HAP-1 (cell line): ENCODE measurements around the gene FBN2.
A peak's percentile ranks its signal among the peaks of the same experiment; 100 is the strongest.

Experiments used
- DNase-seq, 2 experiments: peaks; one replicate each; pipeline ENCODE4 v3.0.0-alpha.2; 2016 to 2020; ENCODE audit warnings: low spot score in 2 of 2
- H3K27me3 ChIP-seq: fragments of 250-450 bp; sonication (Bioruptor Pico); 2 replicates; pipeline ENCODE4 v1.5.1; 2020; ENCODE audit warnings: low read depth, mild to moderate bottlenecking, moderate library complexity
- H3K36me3 ChIP-seq: fragments of 250-450 bp; sonication (Bioruptor Pico); replicated peaks from 2 replicates; pipeline ENCODE4 v1.5.1; 2020; ENCODE audit warnings: mild to moderate bottlenecking
- H3K4me1 ChIP-seq: fragments of 250-450 bp; sonication (Bioruptor Pico); 2 replicates; pipeline ENCODE4 v1.5.1; 2020; ENCODE audit warnings: mild to moderate bottlenecking
- H3K4me3 ChIP-seq: fragments of 250-450 bp; sonication (Bioruptor Pico); 2 replicates; pipeline ENCODE4 v1.5.1; 2020; ENCODE audit warnings: mild to moderate bottlenecking, moderate library complexity
- H3K9me3 ChIP-seq: fragments of 250-450 bp; sonication (Bioruptor Pico); 2 replicates; pipeline ENCODE4 v1.5.1; 2020; ENCODE audit warnings: mild to moderate bottlenecking, moderate library complexity
- in situ Hi-C: fragments of 300-500 bp; cut with MboI; formaldehyde crosslinking; loops from 3 replicates; pipeline ENCODE4 v1.14.3; 2020; ENCODE audit warnings: low sequenced_read_pairs, inconsistent platforms, mixed read lengths

Gene FBN2

GRCh38 chr5:128395073-128395472 lies 143.0 kb downstream of the FBN2 start:
- Histone ChIP-seq H3K27me3 (no peaks in the 10 kb centered on the region), H3K36me3 (peaks cover 3% of the 10 kb centered on the region; the same call in 1 of the 2 replicates)
- in situ Hi-C loops = no loop called here

GRCh38 chr5:128384068-128384467 lies 154.0 kb downstream of the FBN2 start:
- Histone ChIP-seq H3K27me3 (no peaks in the 10 kb centered on the region), H3K4me3 (no peak overlapping the region), H3K36me3 (no peaks in the 10 kb centered on the region), H3K9me3 (no peaks in the 10 kb centered on the region), H3K4me1 (no peaks in the 10 kb centered on the region)
- DNase-seq = no peak
- in situ Hi-C loops = no loop called here

More at GRCh38 chr5:128395073-128395472, 143.0 kb downstream of the FBN2 start:
- Histone ChIP-seq H3K9me3 (no peaks in the 10 kb centered on the region), H3K4me1 (no peaks in the 10 kb centered on the region), H3K4me3 (no peak overlapping the region)
- DNase-seq = no peak

GRCh38 chr5:128380337-128380736 lies 157.7 kb downstream of the FBN2 start:
- Histone ChIP-seq H3K4me1 (no peaks in the 10 kb centered on the region), H3K36me3 (no peaks in the 10 kb centered on the region), H3K27me3 (no peaks in the 10 kb centered on the region), H3K9me3 (no peaks in the 10 kb centered on the region), H3K4me3 (no peak overlapping the region)
- in situ Hi-C loops = no loop called here
- no peak for DNase-seq

- H3K27me3 ChIP-seq = no peaks in the 10 kb centered on the region
- peaks cover 4% of the 10 kb centered on the region; the same call in 1 of the 2 replicates for H3K36me3 ChIP-seq
- H3K4me3 ChIP-seq = no peak overlapping the region
- no peak for DNase-seq
- H3K9me3 ChIP-seq = no peaks in the 10 kb centered on the region
- in situ Hi-C loops = no loop called here
- H3K4me1 ChIP-seq = no peaks in the 10 kb centered on the region
These were observed 159.4 kb downstream of the FBN2 start for GRCh38 chr5:128378632-128379031.

- H3K27me3 ChIP-seq = no peaks in the 10 kb centered on the region
- H3K36me3 ChIP-seq = peaks cover 5% of the 10 kb centered on the region; the same call in 1 of the 2 replicates
- DNase-seq = no peak
- no peak overlapping the region for H3K4me3 ChIP-seq
- no peaks in the 10 kb centered on the region for H3K9me3 ChIP-seq
- in situ Hi-C loops = no loop called here
- no peaks in the 10 kb centered on the region for H3K4me1 ChIP-seq
These were observed 159.8 kb downstream of the FBN2 start for GRCh38 chr5:128378196-128378595.

- no peaks in the 10 kb centered on the region for H3K27me3 ChIP-seq
- no peaks in the 10 kb centered on the region for H3K9me3 ChIP-seq
- H3K4me1 ChIP-seq = no peaks in the 10 kb centered on the region
- H3K36me3 ChIP-seq = peaks cover 8% of the 10 kb centered on the region; the same call in 1 of the 2 replicates
- DNase-seq = no peak
- in situ Hi-C loops = no loop called here
- H3K4me3 ChIP-seq = no peak overlapping the region
These were observed 161.5 kb downstream of the FBN2 start for GRCh38 chr5:128376577-128376976.

GRCh38 chr5:128366147-128366546 lies 171.9 kb downstream of the FBN2 start:
- Histone ChIP-seq H3K4me1 (no peaks in the 10 kb centered on the region), H3K9me3 (no peaks in the 10 kb centered on the region)
- in situ Hi-C loops = no loop called here

GRCh38 chr5:128362370-128362769 lies 175.7 kb downstream of the FBN2 start:
- no peak for DNase-seq
- Histone ChIP-seq H3K9me3 (no peaks in the 10 kb centered on the region), H3K4me3 (no peak overlapping the region), H3K36me3 (peaks cover 4% of the 10 kb centered on the region), H3K27me3 (no peaks in the 10 kb centered on the region), H3K4me1 (no peaks in the 10 kb centered on the region)
- in situ Hi-C loops = no loop called here

More at GRCh38 chr5:128366147-128366546, 171.9 kb downstream of the FBN2 start:
- Histone ChIP-seq H3K27me3 (no peaks in the 10 kb centered on the region), H3K36me3 (peaks cover 10% of the 10 kb centered on the region), H3K4me3 (no peak overlapping the region)
- no peak for DNase-seq

- DNase-seq = no peak
- Histone ChIP-seq H3K4me1 (no peaks in the 10 kb centered on the region), H3K9me3 (no peaks in the 10 kb centered on the region), H3K27me3 (no peaks in the 10 kb centered on the region), H3K36me3 (peaks cover 11% of the 10 kb centered on the region), H3K4me3 (no peak overlapping the region)
- in situ Hi-C loops = no loop called here
These were observed 179.2 kb downstream of the FBN2 start for GRCh38 chr5:128358826-128359225.

- in situ Hi-C loops = no loop called here
These were observed 180.8 kb downstream of the FBN2 start for GRCh38 chr5:128357226-128357625.

GRCh38 chr5:128355961-128356360 lies 182.1 kb downstream of the FBN2 start:
- in situ Hi-C loops = no loop called here
- no peak for DNase-seq
- Histone ChIP-seq H3K4me1 (no peaks in the 10 kb centered on the region), H3K27me3 (no peaks in the 10 kb centered on the region), H3K9me3 (no peaks in the 10 kb centered on the region), H3K4me3 (no peak overlapping the region), H3K36me3 (peaks cover 11% of the 10 kb centered on the region)

More at GRCh38 chr5:128357226-128357625, 180.8 kb downstream of the FBN2 start:
- Histone ChIP-seq H3K9me3 (no peaks in the 10 kb centered on the region), H3K27me3 (no peaks in the 10 kb centered on the region), H3K4me3 (no peak overlapping the region), H3K4me1 (no peaks in the 10 kb centered on the region), H3K36me3 (peaks cover 11% of the 10 kb centered on the region)
- no peak for DNase-seq

GRCh38 chr5:128353441-128354107 lies 184.5 kb downstream of the FBN2 start:
- in situ Hi-C loops = no loop called here
- H3K4me1 ChIP-seq = no peaks in the 10 kb centered on the region
- DNase-seq = no peak
- no peaks in the 10 kb centered on the region for H3K9me3 ChIP-seq
- H3K27me3 ChIP-seq = no peaks in the 10 kb centered on the region
- H3K4me3 ChIP-seq = no peak overlapping the region
- peaks cover 19% of the 10 kb centered on the region for H3K36me3 ChIP-seq

GRCh38 chr5:128350705-128351104 lies 187.3 kb downstream of the FBN2 start:
- Histone ChIP-seq H3K4me3 (no peak overlapping the region), H3K4me1 (no peaks in the 10 kb centered on the region), H3K27me3 (no peaks in the 10 kb centered on the region), H3K36me3 (peaks cover 7% of the 10 kb centered on the region; the same call in 1 of the 2 replicates), H3K9me3 (no peaks in the 10 kb centered on the region)
- DNase-seq = no peak
- in situ Hi-C loops = no loop called here

GRCh38 chr5:128349044-128349858 lies 188.8 kb downstream of the FBN2 start:
- H3K27me3 ChIP-seq = no peaks in the 10 kb centered on the region
- DNase-seq = peak in 1 of 2 experiments; percentile 54
- peaks cover 7% of the 10 kb centered on the region; the same call in 1 of the 2 replicates for H3K36me3 ChIP-seq
- H3K9me3 ChIP-seq = no peaks in the 10 kb centered on the region
- in situ Hi-C loops = no loop called here
- H3K4me1 ChIP-seq = no peaks in the 10 kb centered on the region
- H3K4me3 ChIP-seq = no peak overlapping the region
